Brain microvascular endothelial cell (primary cell): ENCODE results near the gene KAT8.
"Not testable (repeated sequence)": the region's sequence is repeated elsewhere in the genome, so short reads cannot be mapped to it uniquely, and the experiment has no call there.

Experiments
- DNase-seq: peaks from one replicate; pipeline ENCODE4 v3.0.0-alpha.2; 2020
- H3K27ac ChIP-seq: fragments of 250-450 bp; sonication (Bioruptor Pico); 2 replicates; pipeline ENCODE4 v1.5.1; 2020; ENCODE audit warnings: mild to moderate bottlenecking, moderate library complexity
- H3K27me3 ChIP-seq: fragments of 250-450 bp; sonication (Bioruptor Pico); replicated peaks from 2 replicates; pipeline ENCODE4 v1.5.1; 2020; ENCODE audit warnings: mild to moderate bottlenecking
- H3K36me3 ChIP-seq: fragments of 250-450 bp; sonication (Bioruptor Pico); replicated peaks from 2 replicates; pipeline ENCODE4 v1.5.1; 2020; ENCODE audit warnings: mild to moderate bottlenecking
- H3K4me3 ChIP-seq: 2 replicates; pipeline ENCODE4 v1.5.1; 2011; ENCODE audit warnings: low read depth, mild to moderate bottlenecking, control low read depth, low read length, moderate library complexity
- in situ Hi-C: cut with HindIII; loops from 2 replicates; pipeline ENCODE4 v1.10.0; 2017; ENCODE audit warnings: low sequenced_read_pairs, low pct_ligation_motif_present
- TF ChIP-seq, protein P1 (sequence below): IDR thresholded peaks from 2 replicates; pipeline ENCODE4 v1.5.1; 2011; ENCODE audit warnings: low read depth, mild to moderate bottlenecking, moderate library complexity, low read length, control low read depth, inconsistent platforms; ENCODE audit errors: missing control alignments

KAT8 gene

DNA sequence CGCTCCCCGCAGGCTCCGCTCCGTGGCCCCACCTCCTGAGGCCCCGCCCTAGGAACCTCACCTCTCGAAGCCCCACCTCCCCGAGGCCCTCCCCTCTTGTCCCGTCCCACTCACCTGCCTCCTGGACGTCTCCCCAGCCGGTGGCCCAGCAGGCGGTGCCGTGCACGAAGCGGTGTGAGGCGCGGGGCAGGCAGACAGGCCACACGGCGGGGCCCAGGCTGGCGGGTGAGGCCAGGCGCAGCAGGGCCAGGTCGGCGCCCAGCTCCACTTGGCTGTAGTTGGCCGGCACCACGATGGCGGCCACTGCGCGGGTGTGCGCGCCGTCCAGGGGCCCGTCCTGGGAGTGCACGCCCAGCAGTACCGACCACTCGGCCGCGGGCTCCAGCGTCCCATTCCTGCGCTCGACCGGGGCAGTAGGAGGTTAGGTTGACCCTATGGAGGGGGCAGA lies 30.8 kb downstream of the KAT8 start:
- in situ Hi-C loops = no loop called here
- TF ChIP-seq, protein P1, sequence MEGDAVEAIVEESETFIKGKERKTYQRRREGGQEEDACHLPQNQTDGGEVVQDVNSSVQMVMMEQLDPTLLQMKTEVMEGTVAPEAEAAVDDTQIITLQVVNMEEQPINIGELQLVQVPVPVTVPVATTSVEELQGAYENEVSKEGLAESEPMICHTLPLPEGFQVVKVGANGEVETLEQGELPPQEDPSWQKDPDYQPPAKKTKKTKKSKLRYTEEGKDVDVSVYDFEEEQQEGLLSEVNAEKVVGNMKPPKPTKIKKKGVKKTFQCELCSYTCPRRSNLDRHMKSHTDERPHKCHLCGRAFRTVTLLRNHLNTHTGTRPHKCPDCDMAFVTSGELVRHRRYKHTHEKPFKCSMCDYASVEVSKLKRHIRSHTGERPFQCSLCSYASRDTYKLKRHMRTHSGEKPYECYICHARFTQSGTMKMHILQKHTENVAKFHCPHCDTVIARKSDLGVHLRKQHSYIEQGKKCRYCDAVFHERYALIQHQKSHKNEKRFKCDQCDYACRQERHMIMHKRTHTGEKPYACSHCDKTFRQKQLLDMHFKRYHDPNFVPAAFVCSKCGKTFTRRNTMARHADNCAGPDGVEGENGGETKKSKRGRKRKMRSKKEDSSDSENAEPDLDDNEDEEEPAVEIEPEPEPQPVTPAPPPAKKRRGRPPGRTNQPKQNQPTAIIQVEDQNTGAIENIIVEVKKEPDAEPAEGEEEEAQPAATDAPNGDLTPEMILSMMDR = no peak
- H3K27ac ChIP-seq = no peak overlapping the region
- H3K27me3 ChIP-seq = peaks cover 11% of the 10 kb centered on the region
- no peaks in the 10 kb centered on the region for H3K36me3 ChIP-seq
- no peak overlapping the region for H3K4me3 ChIP-seq
- DNase-seq = no peak

GRCh38 chr16:31148896-31149295 lies 31.4 kb downstream of the KAT8 start:
- no peak for DNase-seq
- in situ Hi-C loops = no loop called here
- no peak overlapping the region for H3K4me3 ChIP-seq
- no peak overlapping the region for H3K27ac ChIP-seq
- peaks cover 11% of the 10 kb centered on the region for H3K27me3 ChIP-seq
- TF ChIP-seq, protein P1 = no peak
- H3K36me3 ChIP-seq = no peaks in the 10 kb centered on the region

DNA sequence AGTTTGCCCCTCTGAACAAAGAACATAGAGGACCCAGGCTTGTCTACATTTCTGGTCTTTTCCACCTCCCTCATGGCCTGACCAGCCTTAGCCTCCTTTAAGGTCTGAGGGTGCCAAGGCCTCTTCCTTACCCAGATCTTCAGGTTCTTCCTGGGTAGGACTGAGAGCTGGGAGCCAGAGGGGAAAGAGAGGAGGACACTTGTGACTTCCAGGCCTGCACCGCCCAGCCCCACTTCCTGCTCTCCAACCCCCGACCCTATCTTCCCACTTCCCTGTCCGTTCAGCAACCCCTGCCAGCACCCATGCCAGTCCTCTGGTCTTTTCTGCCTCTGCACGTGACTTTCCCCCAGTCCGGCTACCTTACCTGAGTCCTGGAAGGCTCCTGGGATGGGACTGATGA lies 31.9 kb downstream of the KAT8 start:
- Histone ChIP-seq H3K27ac (no peak overlapping the region), H3K36me3 (no peaks in the 10 kb centered on the region), H3K27me3 (peaks cover 11% of the 10 kb centered on the region), H3K4me3 (no peak overlapping the region)
- in situ Hi-C loops = no loop called here
- DNase-seq = no peak
- TF ChIP-seq, protein P1 = no peak

GRCh38 chr16:31149894-31150890 lies 32.7 kb downstream of the KAT8 start, which contains the start of gene PRSS36:
PRSS36 (minus strand) TSS chr16:31150066; CDS start chr16:31150035, 31 bp downstream.
- in situ Hi-C loops = no loop called here
- H3K27ac ChIP-seq = no peak within 1 kb of the TSS
- H3K4me3 ChIP-seq = no peak within 1 kb of the TSS
- peaks cover 11% of the 10 kb centered on the region for H3K27me3 ChIP-seq
- TF ChIP-seq, protein P1 = no peak
- DNase-seq = no peak
- no peaks in the 10 kb centered on the region for H3K36me3 ChIP-seq

DNA sequence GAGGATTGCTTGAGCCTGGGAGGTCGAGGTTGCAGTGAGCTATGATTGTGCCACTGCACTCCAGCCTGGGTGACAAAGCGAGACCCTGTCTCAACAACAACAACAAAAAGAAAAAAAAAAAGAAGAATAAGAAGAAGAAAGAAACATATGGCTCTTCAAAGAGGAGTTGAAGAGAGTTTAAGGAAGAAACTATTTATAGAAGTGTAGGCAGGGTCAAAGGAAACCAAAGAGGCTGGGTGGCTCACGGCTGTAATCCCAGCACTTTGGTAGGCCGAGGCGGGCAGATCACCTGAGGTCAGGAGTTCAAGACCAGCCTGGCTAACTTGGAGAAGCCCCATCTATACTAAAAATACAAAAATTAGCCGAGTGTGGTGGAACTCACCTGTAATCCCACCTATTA lies 33.5 kb downstream of the KAT8 start:
- peaks cover 11% of the 10 kb centered on the region for H3K27me3 ChIP-seq
- DNase-seq, H3K36me3 ChIP-seq, H3K4me3 ChIP-seq, in situ Hi-C loops, H3K27ac ChIP-seq: not testable (repeated sequence)

GRCh38 chr16:31157136-31157535 lies 39.7 kb downstream of the KAT8 start:
- Histone ChIP-seq H3K36me3 (no peaks in the 10 kb centered on the region), H3K4me3 (no peak overlapping the region), H3K27me3 (no peaks in the 10 kb centered on the region), H3K27ac (no peak overlapping the region)
- in situ Hi-C loops = no loop called here
- TF ChIP-seq, protein P1 = no peak
- DNase-seq = no peak
